Activated T-helper 1 cell treated with anti-CD3 and anti-CD28 coated beads, Interleukin-12 subunit alpha, Interleukin-12 subunit beta, Interleukin-2, Interleukin-4 antibody, amounts not matched to agents 30 ng/mL and 10 ng/mL and 1 ng/mL, durations not matched to agents 14 hours and 24 hours and 36 hours (primary cell): Measurements from ENCODE around the gene TERT. TPM values are rescaled to one million over a fixed set of nuclear protein-coding genes. Genes with fewer than 3 reads are reported as not detected.

Source experiments
- DNase-seq: peaks from one replicate; pipeline ENCODE4 v3.0.0; 2021; ENCODE audit warnings: low spot score
- H3K27ac Mint-ChIP-seq: one replicate; pipeline ENCODE4 v1.8.0; 2021; ENCODE audit warnings: mild to moderate bottlenecking, mixed read lengths
- H3K27me3 Mint-ChIP-seq: one replicate; pipeline ENCODE4 v1.8.0; 2022; ENCODE audit warnings: mild to moderate bottlenecking, moderate library complexity, mixed read lengths; ENCODE audit not compliant: insufficient read depth
- H3K36me3 Mint-ChIP-seq: one replicate; pipeline ENCODE4 v1.8.0; 2021; ENCODE audit warnings: low read depth, mixed read lengths
- H3K4me1 Mint-ChIP-seq: one replicate; pipeline ENCODE4 v1.8.0; 2021; ENCODE audit warnings: low read depth, mixed read lengths
- H3K4me3 Mint-ChIP-seq: one replicate; pipeline ENCODE4 v1.8.0; 2021; ENCODE audit warnings: mild to moderate bottlenecking, moderate library complexity, mixed read lengths
- H3K9me3 Mint-ChIP-seq: one replicate; pipeline ENCODE4 v1.8.0; 2021; ENCODE audit warnings: mixed read lengths
- intact Hi-C: fragments of 100-400 bp; cut with micrococcal nuclease; formaldehyde crosslinking; loops from one replicate; pipeline ENCODE4 v1.15.1; 2024
- total RNA-seq: library from RNA; stranded (reverse); gene quantifications from 2 replicates; pipeline ENCODE4 v1.2.3, GENCODE V29; 2022

Gene TERT
- total RNA-seq, 1 donor from 2014 or later = 12.3 TPM

GRCh38 chr5:1245905-1246576 is 48.8 kb downstream of the TERT start:
- intact Hi-C loops = no loop called here
- Mint-ChIP-seq H3K4me1 (no peaks in the 10 kb centered on the region), H3K4me3 (no peak overlapping the region), H3K36me3 (no peaks in the 10 kb centered on the region), H3K27me3 (peaks cover 3% of the 10 kb centered on the region), H3K9me3 (no peaks in the 10 kb centered on the region), H3K27ac (no peak overlapping the region)
- no peak for DNase-seq

GRCh38 chr5:1244976-1245375 is 49.9 kb downstream of the TERT start:
- intact Hi-C loops = no loop called here
- no peak for DNase-seq
- Mint-ChIP-seq H3K27me3 (peaks cover 3% of the 10 kb centered on the region), H3K9me3 (no peaks in the 10 kb centered on the region), H3K36me3 (no peaks in the 10 kb centered on the region), H3K27ac (no peak overlapping the region), H3K4me3 (no peak overlapping the region), H3K4me1 (no peaks in the 10 kb centered on the region)

- H3K27ac Mint-ChIP-seq = no peak overlapping the region
- no peaks in the 10 kb centered on the region for H3K4me1 Mint-ChIP-seq
- H3K4me3 Mint-ChIP-seq = no peak overlapping the region
- H3K27me3 Mint-ChIP-seq = peaks cover 3% of the 10 kb centered on the region
- no peaks in the 10 kb centered on the region for H3K36me3 Mint-ChIP-seq
- no peaks in the 10 kb centered on the region for H3K9me3 Mint-ChIP-seq
- intact Hi-C loops = no loop called here
- no peak for DNase-seq
Measured at GRCh38 chr5:1244255-1244654, 50.6 kb downstream of the TERT start.

GRCh38 chr5:1243487-1244130 is 51.3 kb downstream of the TERT start:
- no peak overlapping the region for H3K27ac Mint-ChIP-seq
- no peaks in the 10 kb centered on the region for H3K4me1 Mint-ChIP-seq
- intact Hi-C loops = no loop called here
- H3K9me3 Mint-ChIP-seq = no peaks in the 10 kb centered on the region
- peaks cover 3% of the 10 kb centered on the region for H3K27me3 Mint-ChIP-seq
- no peak for DNase-seq
- no peaks in the 10 kb centered on the region for H3K36me3 Mint-ChIP-seq
- no peak overlapping the region for H3K4me3 Mint-ChIP-seq

GRCh38 chr5:1242733-1243486 is 52.0 kb downstream of the TERT start:
- Mint-ChIP-seq H3K4me3 (no peak overlapping the region), H3K4me1 (no peaks in the 10 kb centered on the region), H3K36me3 (no peaks in the 10 kb centered on the region), H3K27me3 (peaks cover 3% of the 10 kb centered on the region), H3K9me3 (no peaks in the 10 kb centered on the region), H3K27ac (no peak overlapping the region)
- DNase-seq = no peak
- intact Hi-C loops = no loop called here

- Mint-ChIP-seq H3K27me3 (peaks cover 3% of the 10 kb centered on the region), H3K4me3 (no peak overlapping the region), H3K4me1 (no peaks in the 10 kb centered on the region), H3K36me3 (no peaks in the 10 kb centered on the region), H3K9me3 (peaks cover under 1% of the 10 kb centered on the region), H3K27ac (no peak overlapping the region)
- no peak for DNase-seq
- intact Hi-C loops = no loop called here
Measured at GRCh38 chr5:1241509-1242080, 53.3 kb downstream of the TERT start.

GRCh38 chr5:1240496-1241260 is 54.2 kb downstream of the TERT start:
- peaks cover 10% of the 10 kb centered on the region for H3K9me3 Mint-ChIP-seq
- intact Hi-C loops = no loop called here
- H3K27me3 Mint-ChIP-seq = peaks cover 3% of the 10 kb centered on the region
- H3K27ac Mint-ChIP-seq = no peak overlapping the region
- no peak overlapping the region for H3K4me3 Mint-ChIP-seq
- DNase-seq = no peak
- no peaks in the 10 kb centered on the region for H3K36me3 Mint-ChIP-seq
- H3K4me1 Mint-ChIP-seq = no peaks in the 10 kb centered on the region

- H3K27ac Mint-ChIP-seq = no peak overlapping the region
- no peak for DNase-seq
- H3K4me3 Mint-ChIP-seq = no peak overlapping the region
- no peaks in the 10 kb centered on the region for H3K36me3 Mint-ChIP-seq
- H3K27me3 Mint-ChIP-seq = peaks cover 3% of the 10 kb centered on the region
- peaks cover 11% of the 10 kb centered on the region for H3K9me3 Mint-ChIP-seq
- no peaks in the 10 kb centered on the region for H3K4me1 Mint-ChIP-seq
- intact Hi-C loops = no loop called here
Measured at GRCh38 chr5:1239505-1240251, 55.2 kb downstream of the TERT start.

- H3K4me1 Mint-ChIP-seq = no peaks in the 10 kb centered on the region
- peaks cover 11% of the 10 kb centered on the region for H3K9me3 Mint-ChIP-seq
- H3K36me3 Mint-ChIP-seq = no peaks in the 10 kb centered on the region
- DNase-seq = no peak
- intact Hi-C loops = no loop called here
- no peaks in the 10 kb centered on the region for H3K27me3 Mint-ChIP-seq
- no peak overlapping the region for H3K4me3 Mint-ChIP-seq
- no peak overlapping the region for H3K27ac Mint-ChIP-seq
Measured at GRCh38 chr5:1235838-1236237, 59.0 kb downstream of the TERT start.

- Mint-ChIP-seq H3K9me3 (peaks cover 11% of the 10 kb centered on the region), H3K27ac (no peak overlapping the region), H3K4me3 (no peak overlapping the region), H3K27me3 (no peaks in the 10 kb centered on the region), H3K4me1 (no peaks in the 10 kb centered on the region), H3K36me3 (no peaks in the 10 kb centered on the region)
- intact Hi-C loops = no loop called here
- no peak for DNase-seq
Measured at GRCh38 chr5:1235379-1235778, 59.5 kb downstream of the TERT start.

- no peak overlapping the region for H3K4me3 Mint-ChIP-seq
- peaks cover 11% of the 10 kb centered on the region for H3K9me3 Mint-ChIP-seq
- H3K27ac Mint-ChIP-seq = no peak overlapping the region
- intact Hi-C loops = no loop called here
- no peaks in the 10 kb centered on the region for H3K36me3 Mint-ChIP-seq
- H3K27me3 Mint-ChIP-seq = peaks cover 4% of the 10 kb centered on the region
- DNase-seq = no peak
- no peaks in the 10 kb centered on the region for H3K4me1 Mint-ChIP-seq
Measured at GRCh38 chr5:1232780-1233179, 62.1 kb downstream of the TERT start.

GRCh38 chr5:1231354-1231905 is 63.4 kb downstream of the TERT start:
- peaks cover 3% of the 10 kb centered on the region for H3K4me1 Mint-ChIP-seq
- DNase-seq = no peak
- no peak overlapping the region for H3K27ac Mint-ChIP-seq
- no peak overlapping the region for H3K4me3 Mint-ChIP-seq
- H3K36me3 Mint-ChIP-seq = no peaks in the 10 kb centered on the region
- peaks cover 4% of the 10 kb centered on the region for H3K27me3 Mint-ChIP-seq
- intact Hi-C loops = no loop called here
- H3K9me3 Mint-ChIP-seq = peaks cover 8% of the 10 kb centered on the region
